ENCODE results near the gene NMT2. TPM values are rescaled to one million over a fixed set of nuclear protein-coding genes. Genes with fewer than 3 reads are reported as not detected.

The NMT2 gene
- total and polyA plus RNA-seq, 10 of the 15 experiments (the other 5 are each of a cell fraction or from before 2014, with no cell fraction given): 4.9 to 12.0 (median 9.2) TPM

DNA sequence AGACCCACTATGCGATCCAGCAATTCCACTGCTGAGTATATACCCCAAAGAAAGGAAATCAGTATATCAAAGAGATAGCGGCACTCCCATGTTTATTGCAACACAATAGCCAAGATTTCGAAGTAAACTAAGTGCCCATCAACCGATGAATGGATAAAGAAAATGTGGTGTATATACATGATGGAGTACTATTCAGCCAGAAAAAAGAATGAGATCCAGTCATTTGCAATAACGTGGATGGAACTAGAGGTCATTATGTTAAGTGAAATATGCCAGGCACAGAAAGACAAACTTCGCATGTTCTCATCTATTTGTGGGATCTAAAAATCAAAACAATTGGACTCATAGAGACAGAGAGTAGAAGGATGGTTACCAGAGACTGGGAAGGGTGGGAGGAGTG is 7.1 kb upstream of the NMT2 start (continued):
- TF ChIP-seq, protein P1, sequence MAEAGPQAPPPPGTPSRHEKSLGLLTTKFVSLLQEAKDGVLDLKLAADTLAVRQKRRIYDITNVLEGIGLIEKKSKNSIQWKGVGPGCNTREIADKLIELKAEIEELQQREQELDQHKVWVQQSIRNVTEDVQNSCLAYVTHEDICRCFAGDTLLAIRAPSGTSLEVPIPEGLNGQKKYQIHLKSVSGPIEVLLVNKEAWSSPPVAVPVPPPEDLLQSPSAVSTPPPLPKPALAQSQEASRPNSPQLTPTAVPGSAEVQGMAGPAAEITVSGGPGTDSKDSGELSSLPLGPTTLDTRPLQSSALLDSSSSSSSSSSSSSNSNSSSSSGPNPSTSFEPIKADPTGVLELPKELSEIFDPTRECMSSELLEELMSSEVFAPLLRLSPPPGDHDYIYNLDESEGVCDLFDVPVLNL (IDR thresholded peaks at IDR 0.05; ENCODE audit: low read depth, low read length): no peak
- TF ChIP-seq EP300 (IDR thresholded peaks at IDR 0.05; ENCODE audit: borderline replicate concordance in 1 of 2, control insufficient read depth in 1 of 2, low read depth in 2 of 2, low read length in 2 of 2): no peak
- TF ChIP-seq, protein P2, sequence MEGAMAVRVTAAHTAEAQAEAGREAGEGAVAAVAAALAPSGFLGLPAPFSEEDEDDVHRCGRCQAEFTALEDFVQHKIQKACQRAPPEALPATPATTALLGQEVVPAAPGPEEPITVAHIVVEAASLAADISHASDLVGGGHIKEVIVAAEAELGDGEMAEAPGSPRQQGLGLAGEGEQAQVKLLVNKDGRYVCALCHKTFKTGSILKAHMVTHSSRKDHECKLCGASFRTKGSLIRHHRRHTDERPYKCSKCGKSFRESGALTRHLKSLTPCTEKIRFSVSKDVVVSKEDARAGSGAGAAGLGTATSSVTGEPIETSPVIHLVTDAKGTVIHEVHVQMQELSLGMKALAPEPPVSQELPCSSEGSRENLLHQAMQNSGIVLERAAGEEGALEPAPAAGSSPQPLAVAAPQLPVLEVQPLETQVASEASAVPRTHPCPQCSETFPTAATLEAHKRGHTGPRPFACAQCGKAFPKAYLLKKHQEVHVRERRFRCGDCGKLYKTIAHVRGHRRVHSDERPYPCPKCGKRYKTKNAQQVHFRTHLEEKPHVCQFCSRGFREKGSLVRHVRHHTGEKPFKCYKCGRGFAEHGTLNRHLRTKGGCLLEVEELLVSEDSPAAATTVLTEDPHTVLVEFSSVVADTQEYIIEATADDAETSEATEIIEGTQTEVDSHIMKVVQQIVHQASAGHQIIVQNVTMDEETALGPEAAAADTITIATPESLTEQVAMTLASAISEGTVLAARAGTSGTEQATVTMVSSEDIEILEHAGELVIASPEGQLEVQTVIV (IDR thresholded peaks at IDR 0.05; ENCODE audit: borderline replicate concordance, partially characterized antibody): no peak

DNA sequence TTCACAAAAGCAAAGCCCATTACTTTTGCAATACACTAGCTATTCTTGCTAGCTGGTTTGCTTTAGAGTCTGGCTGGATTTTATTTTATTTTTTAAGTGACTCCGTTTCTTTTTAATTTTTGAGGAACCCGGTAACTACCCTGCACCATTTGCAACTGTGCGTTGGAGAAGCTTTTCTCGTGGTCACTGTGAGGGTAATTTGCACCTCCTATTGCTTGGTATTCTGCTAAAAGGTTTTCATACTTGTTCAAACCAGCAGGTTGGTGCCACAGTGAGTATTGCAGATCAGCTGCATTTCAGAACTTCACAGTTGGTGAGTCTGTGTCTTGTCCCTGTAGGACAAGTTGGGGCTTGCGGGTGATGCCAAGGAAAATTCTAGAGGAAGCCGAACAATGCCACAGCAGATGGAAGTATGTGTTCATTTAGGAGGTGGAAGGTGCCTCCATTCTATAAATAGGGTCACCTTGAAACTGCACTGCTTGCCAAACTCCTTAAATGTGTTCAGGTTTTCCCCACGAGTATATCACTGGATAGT is 3.9 kb upstream of the NMT2 start:
- Histone ChIP-seq H3K36me3 (ENCODE audit: control insufficient read depth in 2 of 2, insufficient read depth in 2 of 2, low read length in 1 of 2) (no peaks in the 10 kb centered on the region), H3K4me2 (ENCODE audit: control insufficient read depth, insufficient read depth) (no peak overlapping the region), H3K9ac (ENCODE audit: control insufficient read depth, insufficient read depth, low read length) (no peak overlapping the region), H3K79me2 (ENCODE audit: control insufficient read depth, insufficient read depth, low read length) (peaks cover 2% of the 10 kb centered on the region; the same call in 1 of the 2 replicates), H2AFZ (ENCODE audit: control insufficient read depth, low read depth, low read length) (no peak overlapping the region), H3K4me1 (ENCODE audit: control insufficient read depth, insufficient read depth, low read length) (peaks cover 8% of the 10 kb centered on the region; the same call in 1 of the 2 replicates), H4K20me1 (ENCODE audit: control insufficient read depth, insufficient read depth) (no peaks in the 10 kb centered on the region), H3K9me3 (replicated peaks; ENCODE audit: control insufficient read depth, insufficient read depth, low read length) (no peaks in the 10 kb centered on the region), H3K4me3 (no peak overlapping the region), H3K27me3 (replicated peaks in 1 of 2; ENCODE audit: control insufficient read depth in 2 of 2, insufficient read depth in 2 of 2, low read length in 1 of 2) (no peaks in the 10 kb centered on the region; a peak in 1 of 4 replicates), H3K27ac (ENCODE audit: control insufficient read depth, insufficient read depth) (no peak overlapping the region)
- SMC1A ChIA-PET (ENCODE audit: uncharacterized antibody, unreplicated experiment): interaction anchor here (0.8 kb wide), 1 partner anchor 72 kb away, joined by 3 read pairs; no protein-coding TSS in a partner anchor
- WGBS (ENCODE audit: insufficient coverage, insufficient replicate concordance, low lambda C conversion rate, missing lambda C conversion rate): 52% methylated on average over 7 of the region's 7 CpGs
- no peak for FAIRE-seq
- intact Hi-C loops (cut with micrococcal nuclease; ENCODE audit: unreplicated experiment): no loop called here
- no TSS peak for BruUV-seq (replicated peaks)
- RAD21 ChIA-PET (ENCODE audit: unreplicated experiment): interaction anchor here (0.7 kb wide), 1 partner anchor 59 kb away, joined by 3 read pairs; no protein-coding TSS in a partner anchor
- in situ Hi-C loops (cut with MboI): loop anchor here (25.0 kb wide), 1 partner anchor 1265 kb away; the partner anchor contains the start of gene PTER
- POLR2A ChIA-PET: no interaction called here
- CTCF ChIA-PET: no interaction called here
- ATAC-seq: no peak
- DNase-seq (ENCODE audit: low read depth, low spot score): no peak
- TF ChIP-seq IKZF1 (conservative IDR thresholded peaks at IDR 0.05) (no peak), EGR1 (IDR thresholded peaks at IDR 0.05; ENCODE audit: borderline replicate concordance in 1 of 2, low read depth in 2 of 2, low read length in 2 of 2) (no peak), RAD21 (IDR thresholded peaks at IDR 0.05; ENCODE audit: insufficient read depth, low read depth, low read length) (no peak), LARP7 (IDR thresholded peaks at IDR 0.05) (no peak), TCF7 (IDR thresholded peaks at IDR 0.05; ENCODE audit: borderline replicate concordance) (no peak), SMARCA5 (IDR thresholded peaks at IDR 0.05) (no peak), MTA2 (IDR thresholded peaks at IDR 0.05; ENCODE audit: low read depth) (no peak), BMI1 (IDR thresholded peaks at IDR 0.05; ENCODE audit: borderline replicate concordance) (no peak), FOXM1 (IDR thresholded peaks at IDR 0.05; ENCODE audit: low read depth, low read length) (no peak)
- TF ChIP-seq, protein P3, sequence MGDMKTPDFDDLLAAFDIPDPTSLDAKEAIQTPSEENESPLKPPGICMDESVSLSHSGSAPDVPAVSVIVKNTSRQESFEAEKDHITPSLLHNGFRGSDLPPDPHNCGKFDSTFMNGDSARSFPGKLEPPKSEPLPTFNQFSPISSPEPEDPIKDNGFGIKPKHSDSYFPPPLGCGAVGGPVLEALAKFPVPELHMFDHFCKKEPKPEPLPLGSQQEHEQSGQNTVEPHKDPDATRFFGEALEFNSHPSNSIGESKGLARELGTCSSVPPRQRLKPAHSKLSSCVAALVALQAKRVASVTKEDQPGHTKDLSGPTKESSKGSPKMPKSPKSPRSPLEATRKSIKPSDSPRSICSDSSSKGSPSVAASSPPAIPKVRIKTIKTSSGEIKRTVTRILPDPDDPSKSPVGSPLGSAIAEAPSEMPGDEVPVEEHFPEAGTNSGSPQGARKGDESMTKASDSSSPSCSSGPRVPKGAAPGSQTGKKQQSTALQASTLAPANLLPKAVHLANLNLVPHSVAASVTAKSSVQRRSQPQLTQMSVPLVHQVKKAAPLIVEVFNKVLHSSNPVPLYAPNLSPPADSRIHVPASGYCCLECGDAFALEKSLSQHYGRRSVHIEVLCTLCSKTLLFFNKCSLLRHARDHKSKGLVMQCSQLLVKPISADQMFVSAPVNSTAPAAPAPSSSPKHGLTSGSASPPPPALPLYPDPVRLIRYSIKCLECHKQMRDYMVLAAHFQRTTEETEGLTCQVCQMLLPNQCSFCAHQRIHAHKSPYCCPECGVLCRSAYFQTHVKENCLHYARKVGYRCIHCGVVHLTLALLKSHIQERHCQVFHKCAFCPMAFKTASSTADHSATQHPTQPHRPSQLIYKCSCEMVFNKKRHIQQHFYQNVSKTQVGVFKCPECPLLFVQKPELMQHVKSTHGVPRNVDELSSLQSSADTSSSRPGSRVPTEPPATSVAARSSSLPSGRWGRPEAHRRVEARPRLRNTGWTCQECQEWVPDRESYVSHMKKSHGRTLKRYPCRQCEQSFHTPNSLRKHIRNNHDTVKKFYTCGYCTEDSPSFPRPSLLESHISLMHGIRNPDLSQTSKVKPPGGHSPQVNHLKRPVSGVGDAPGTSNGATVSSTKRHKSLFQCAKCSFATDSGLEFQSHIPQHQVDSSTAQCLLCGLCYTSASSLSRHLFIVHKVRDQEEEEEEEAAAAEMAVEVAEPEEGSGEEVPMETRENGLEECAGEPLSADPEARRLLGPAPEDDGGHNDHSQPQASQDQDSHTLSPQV (IDR thresholded peaks at IDR 0.05): no peak

Measured in GM12878 (cell line).